Activated B cell treated with CpG ODN at 0.5 μM for 24 hours (primary cell): ENCODE data around the gene PCDH17. TPM values are rescaled to one million over a fixed set of nuclear protein-coding genes. Genes with fewer than 3 reads are reported as not detected.

Experiments
- ATAC-seq: fragments of 200-7000 bp; cut with Tn5 transposase; one replicate; pipeline ENCODE4 v1.10.0; 2021; ENCODE audit warnings: low read depth, mild to moderate bottlenecking, moderate library complexity
- CTCF ChIA-PET: fragments of 350-600 bp; sonication (Branson Sonifier 250); formaldehyde crosslinking; loops from one replicate; lab custom pipeline; 2021; ENCODE audit warnings: antibody characterized with exemption; lab: Charles Lee
- POLR2A ChIA-PET: fragments of 350-600 bp; sonication (Branson Sonifier 250); formaldehyde crosslinking; loops from one replicate; lab custom pipeline; 2021; ENCODE audit warnings: antibody characterized with exemption; lab: Charles Lee
- DNase-seq: peaks from one replicate; pipeline ENCODE4 v3.0.0; 2022
- H3K27ac Mint-ChIP-seq: one replicate; pipeline ENCODE4 v1.8.0; 2020; ENCODE audit warnings: mixed read lengths
- H3K27me3 Mint-ChIP-seq: one replicate; pipeline ENCODE4 v1.8.0; 2021; ENCODE audit warnings: mixed read lengths
- H3K36me3 Mint-ChIP-seq: one replicate; pipeline ENCODE4 v1.8.0; 2021; ENCODE audit warnings: low read depth, mixed read lengths
- H3K4me1 Mint-ChIP-seq: one replicate; pipeline ENCODE4 v1.8.0; 2021; ENCODE audit warnings: mixed read lengths
- H3K4me3 Mint-ChIP-seq: one replicate; pipeline ENCODE4 v1.8.0; 2020; ENCODE audit warnings: mild to moderate bottlenecking, mixed read lengths
- H3K9me3 Mint-ChIP-seq: one replicate; pipeline ENCODE4 v1.8.0; 2020; ENCODE audit warnings: mixed read lengths
- CTCF ChIP-seq: fragments of 200-600 bp; IDR thresholded peaks from one replicate; pipeline ENCODE4 v1.8.0; 2022; ENCODE audit warnings: antibody characterized with exemption, mild to moderate bottlenecking
- intact Hi-C: fragments of 100-400 bp; cut with micrococcal nuclease; formaldehyde crosslinking; loops from one replicate; pipeline ENCODE4 v1.15.1; 2024
- total RNA-seq: library from RNA; stranded (reverse); gene quantifications from 2 replicates; pipeline ENCODE4 v1.2.3, GENCODE V29; 2022

PCDH17 gene
- total RNA-seq, 1 donor from 2014 or later: not detected

GRCh38 chr13:57716295-57716694, 84.8 kb downstream of the PCDH17 start:
- ChIA-PET CTCF (no interaction called here), POLR2A (no interaction called here)
- ATAC-seq: no peak
- Mint-ChIP-seq H3K4me1 (no peaks in the 10 kb centered on the region), H3K9me3 (no peaks in the 10 kb centered on the region), H3K27me3 (no peaks in the 10 kb centered on the region), H3K36me3 (no peaks in the 10 kb centered on the region), H3K27ac (no peak overlapping the region), H3K4me3 (no peak overlapping the region)
- DNase-seq: no peak
- intact Hi-C loops: no loop called here
- TF ChIP-seq CTCF: no peak

- Mint-ChIP-seq H3K4me3 (no peak overlapping the region), H3K27me3 (no peaks in the 10 kb centered on the region), H3K27ac (no peak overlapping the region), H3K36me3 (no peaks in the 10 kb centered on the region), H3K9me3 (peaks cover 7% of the 10 kb centered on the region), H3K4me1 (no peaks in the 10 kb centered on the region)
- POLR2A ChIA-PET: no interaction called here
- CTCF ChIA-PET: no interaction called here
- intact Hi-C loops: no loop called here
- ATAC-seq (no peak), DNase-seq (no peak)
- TF ChIP-seq CTCF: no peak
These were observed 93.1 kb downstream of the PCDH17 start for GRCh38 chr13:57724486-57725272.

- H3K4me1 Mint-ChIP-seq: no peaks in the 10 kb centered on the region
- no peak for DNase-seq
- no peaks in the 10 kb centered on the region for H3K36me3 Mint-ChIP-seq
- POLR2A ChIA-PET: no interaction called here
- no peaks in the 10 kb centered on the region for H3K27me3 Mint-ChIP-seq
- CTCF ChIA-PET: no interaction called here
- TF ChIP-seq CTCF: no peak
- no peak overlapping the region for H3K27ac Mint-ChIP-seq
- H3K4me3 Mint-ChIP-seq: no peak overlapping the region
- intact Hi-C loops: no loop called here
- peaks cover 7% of the 10 kb centered on the region for H3K9me3 Mint-ChIP-seq
- ATAC-seq: no peak
These were observed 93.9 kb downstream of the PCDH17 start for GRCh38 chr13:57725480-57725879.

- H3K36me3 Mint-ChIP-seq: no peaks in the 10 kb centered on the region
- ChIA-PET CTCF (no interaction called here), POLR2A (no interaction called here)
- no peak for TF ChIP-seq CTCF
- intact Hi-C loops: no loop called here
- H3K4me1 Mint-ChIP-seq: no peaks in the 10 kb centered on the region
- ATAC-seq (no peak), DNase-seq (no peak)
- no peak overlapping the region for H3K4me3 Mint-ChIP-seq
- H3K9me3 Mint-ChIP-seq: peaks cover 2% of the 10 kb centered on the region
- H3K27ac Mint-ChIP-seq: no peak overlapping the region
- no peaks in the 10 kb centered on the region for H3K27me3 Mint-ChIP-seq
These were observed 95.4 kb downstream of the PCDH17 start for GRCh38 chr13:57726981-57727380.

- Mint-ChIP-seq H3K9me3 (peaks cover 5% of the 10 kb centered on the region), H3K36me3 (no peaks in the 10 kb centered on the region), H3K4me1 (no peaks in the 10 kb centered on the region), H3K4me3 (no peak overlapping the region), H3K27me3 (no peaks in the 10 kb centered on the region), H3K27ac (no peak overlapping the region)
- ChIA-PET POLR2A (no interaction called here), CTCF (no interaction called here)
- no peak for ATAC-seq
- TF ChIP-seq CTCF: no peak
- DNase-seq: no peak
- intact Hi-C loops: no loop called here
These were observed 102.8 kb downstream of the PCDH17 start for GRCh38 chr13:57734306-57734705.
